Measurements from ENCODE around the gene ARHGAP35. TPM values are rescaled to one million over a fixed set of nuclear protein-coding genes. Genes with fewer than 3 reads are reported as not detected.

The ARHGAP35 gene
- total and polyA plus RNA-seq, 9 donors: 20.9 to 74.8 (median 51.2) TPM

DNA sequence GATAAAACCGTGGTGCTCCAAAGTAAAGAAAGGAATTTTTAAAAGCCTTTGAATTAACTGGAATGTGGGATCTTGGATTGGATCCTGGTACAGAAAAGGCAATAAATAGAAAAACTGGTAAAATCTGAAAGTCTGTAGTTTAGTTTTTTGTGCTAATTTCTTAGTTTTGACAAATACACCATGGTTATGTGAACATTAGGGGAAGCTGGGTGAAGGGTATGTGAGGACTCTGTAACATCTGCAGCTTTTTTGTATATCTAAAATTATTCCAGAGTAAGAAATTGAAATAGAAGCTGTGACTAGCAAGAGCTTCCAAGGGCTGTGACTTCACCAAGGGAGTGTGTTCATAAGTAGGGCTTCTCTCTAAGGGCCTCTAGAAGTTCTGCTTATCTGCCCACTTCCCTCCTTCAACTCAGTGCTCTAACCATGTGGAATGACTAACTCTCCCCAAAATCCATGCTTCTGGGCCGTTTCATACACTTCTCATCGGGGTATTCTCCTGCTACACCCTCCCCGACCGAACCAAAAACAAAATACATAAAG lies 26.5 kb downstream of the ARHGAP35 start:
- Histone ChIP-seq H3K4me1 (ENCODE audit: insufficient read depth) (no peaks in the 10 kb centered on the region), H3K27ac (no peak overlapping the region), H3K27me3 (no peaks in the 10 kb centered on the region), H3K36me3 (no peaks in the 10 kb centered on the region), H3K9me3 (no peaks in the 10 kb centered on the region), H3K4me3 (no peak overlapping the region)
- DNase-seq: no peak
- TF ChIP-seq POLR2A (IDR thresholded peaks at IDR 0.05): no peak
- TF ChIP-seq, protein P1, sequence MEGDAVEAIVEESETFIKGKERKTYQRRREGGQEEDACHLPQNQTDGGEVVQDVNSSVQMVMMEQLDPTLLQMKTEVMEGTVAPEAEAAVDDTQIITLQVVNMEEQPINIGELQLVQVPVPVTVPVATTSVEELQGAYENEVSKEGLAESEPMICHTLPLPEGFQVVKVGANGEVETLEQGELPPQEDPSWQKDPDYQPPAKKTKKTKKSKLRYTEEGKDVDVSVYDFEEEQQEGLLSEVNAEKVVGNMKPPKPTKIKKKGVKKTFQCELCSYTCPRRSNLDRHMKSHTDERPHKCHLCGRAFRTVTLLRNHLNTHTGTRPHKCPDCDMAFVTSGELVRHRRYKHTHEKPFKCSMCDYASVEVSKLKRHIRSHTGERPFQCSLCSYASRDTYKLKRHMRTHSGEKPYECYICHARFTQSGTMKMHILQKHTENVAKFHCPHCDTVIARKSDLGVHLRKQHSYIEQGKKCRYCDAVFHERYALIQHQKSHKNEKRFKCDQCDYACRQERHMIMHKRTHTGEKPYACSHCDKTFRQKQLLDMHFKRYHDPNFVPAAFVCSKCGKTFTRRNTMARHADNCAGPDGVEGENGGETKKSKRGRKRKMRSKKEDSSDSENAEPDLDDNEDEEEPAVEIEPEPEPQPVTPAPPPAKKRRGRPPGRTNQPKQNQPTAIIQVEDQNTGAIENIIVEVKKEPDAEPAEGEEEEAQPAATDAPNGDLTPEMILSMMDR (IDR thresholded peaks at IDR 0.05): no peak
- TF ChIP-seq EP300 (IDR thresholded peaks at IDR 0.05): no peak
- intact Hi-C loops (cut with DNase I): no loop called here
- WGBS, 3 donors: 92 to 98% (median 93%) methylated on average over 5 of the region's 5 CpGs

DNA sequence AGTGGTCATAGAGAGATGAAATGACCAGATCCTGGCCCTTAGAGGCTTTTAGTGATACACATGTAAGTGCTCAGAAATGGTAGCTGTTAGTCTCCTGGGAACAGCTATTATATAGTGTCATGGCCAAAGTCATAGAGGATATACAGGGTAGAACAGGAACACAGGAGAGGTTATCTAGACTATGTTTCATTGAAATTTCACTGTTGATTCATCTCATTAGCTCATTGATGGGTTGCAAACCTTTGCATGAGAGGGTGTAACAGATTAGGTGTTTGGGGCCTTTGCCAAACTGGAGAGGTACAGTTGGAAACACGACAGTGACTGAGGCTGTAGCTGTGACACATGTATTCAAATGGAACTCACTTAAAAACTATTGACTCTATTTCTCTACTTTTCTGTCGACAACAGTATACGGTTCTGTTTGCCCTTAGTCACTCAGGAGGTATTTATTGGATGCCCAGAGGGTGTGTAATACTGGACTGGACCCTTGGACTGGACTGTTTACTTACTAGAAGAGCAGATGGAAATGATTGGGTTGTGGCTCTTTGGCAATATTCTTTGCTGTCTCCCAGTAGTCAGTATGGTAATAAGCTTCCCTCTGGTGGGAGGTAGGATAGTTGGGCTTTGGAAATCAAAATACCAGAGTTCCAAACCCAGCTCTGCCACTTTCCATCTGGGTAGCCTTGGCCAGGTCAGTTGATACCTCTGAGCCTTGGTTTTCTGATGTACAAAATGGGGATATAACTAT lies 29.8 kb downstream of the ARHGAP35 start:
- DNase-seq: no peak
- Histone ChIP-seq H3K36me3 (no peaks in the 10 kb centered on the region), H3K9me3 (no peaks in the 10 kb centered on the region), H3K27ac (no peak overlapping the region), H3K4me1 (ENCODE audit: insufficient read depth) (peaks cover 3% of the 10 kb centered on the region), H3K27me3 (no peaks in the 10 kb centered on the region), H3K4me3 (no peak overlapping the region)
- TF ChIP-seq, protein P1 (IDR thresholded peaks at IDR 0.05): no peak
- TF ChIP-seq EP300 (IDR thresholded peaks at IDR 0.05) (no peak), POLR2A (IDR thresholded peaks at IDR 0.05) (no peak)
- WGBS, 3 donors: 52 to 68% (median 67%) methylated on average over 3 of the region's 3 CpGs
- intact Hi-C loops (cut with DNase I): no loop called here

DNA sequence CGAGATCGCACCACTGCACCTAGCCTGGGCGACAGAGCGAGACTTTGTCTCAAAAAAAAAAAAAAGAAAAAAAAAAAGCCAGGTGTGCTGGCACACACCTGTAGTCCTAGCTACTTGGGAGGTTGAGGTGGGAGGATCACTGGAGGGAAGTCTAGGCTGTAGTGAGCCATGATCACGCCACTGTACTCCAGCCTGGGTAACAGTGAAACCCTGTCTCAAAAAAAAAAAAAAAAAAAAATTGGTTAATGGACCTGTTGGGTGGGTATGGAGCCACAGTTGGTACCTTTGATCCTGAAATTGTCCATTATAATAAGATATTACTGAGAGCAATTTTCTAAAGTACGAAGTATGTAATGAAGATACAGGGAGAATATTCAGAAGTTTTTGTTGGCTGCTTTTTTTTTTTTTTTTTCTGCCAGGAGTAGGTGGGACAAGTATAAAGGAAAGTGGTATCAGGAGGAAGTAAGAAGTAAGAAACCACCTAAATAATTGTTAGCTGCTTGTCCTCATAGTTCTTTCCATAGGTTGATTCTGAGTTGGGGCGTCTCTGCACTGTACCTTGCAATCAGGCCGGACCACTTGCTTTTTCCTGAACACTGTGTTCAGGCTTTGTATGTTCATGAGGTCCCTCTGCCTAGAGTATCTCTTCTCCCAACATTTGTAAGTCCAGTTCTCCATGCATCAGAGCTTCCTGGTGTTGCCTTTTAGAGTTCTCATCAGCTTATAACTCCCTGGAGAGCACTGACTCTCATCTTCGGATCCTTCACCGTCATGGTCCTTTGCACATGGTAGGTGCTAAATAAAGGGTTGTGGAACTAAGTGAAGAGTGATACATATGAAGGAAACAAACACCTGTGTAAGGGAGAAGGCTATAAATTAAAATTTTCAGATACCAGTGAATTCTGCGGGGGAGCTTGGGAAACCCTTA lies 31.7 kb downstream of the ARHGAP35 start:
- Histone ChIP-seq H3K4me3 (no peak overlapping the region), H3K27me3 (no peaks in the 10 kb centered on the region), H3K27ac (no peak overlapping the region), H3K4me1 (ENCODE audit: insufficient read depth) (peaks cover 5% of the 10 kb centered on the region), H3K36me3 (no peaks in the 10 kb centered on the region), H3K9me3 (no peaks in the 10 kb centered on the region)
- 87 to 97% (median 96%) methylated on average over 11 of the region's 11 CpGs for WGBS, 3 donors
- no peak for DNase-seq
- intact Hi-C loops (cut with DNase I): no loop called here
- TF ChIP-seq, protein P1 (IDR thresholded peaks at IDR 0.05): no peak
- TF ChIP-seq POLR2A (IDR thresholded peaks at IDR 0.05) (no peak), EP300 (IDR thresholded peaks at IDR 0.05) (no peak)

DNA sequence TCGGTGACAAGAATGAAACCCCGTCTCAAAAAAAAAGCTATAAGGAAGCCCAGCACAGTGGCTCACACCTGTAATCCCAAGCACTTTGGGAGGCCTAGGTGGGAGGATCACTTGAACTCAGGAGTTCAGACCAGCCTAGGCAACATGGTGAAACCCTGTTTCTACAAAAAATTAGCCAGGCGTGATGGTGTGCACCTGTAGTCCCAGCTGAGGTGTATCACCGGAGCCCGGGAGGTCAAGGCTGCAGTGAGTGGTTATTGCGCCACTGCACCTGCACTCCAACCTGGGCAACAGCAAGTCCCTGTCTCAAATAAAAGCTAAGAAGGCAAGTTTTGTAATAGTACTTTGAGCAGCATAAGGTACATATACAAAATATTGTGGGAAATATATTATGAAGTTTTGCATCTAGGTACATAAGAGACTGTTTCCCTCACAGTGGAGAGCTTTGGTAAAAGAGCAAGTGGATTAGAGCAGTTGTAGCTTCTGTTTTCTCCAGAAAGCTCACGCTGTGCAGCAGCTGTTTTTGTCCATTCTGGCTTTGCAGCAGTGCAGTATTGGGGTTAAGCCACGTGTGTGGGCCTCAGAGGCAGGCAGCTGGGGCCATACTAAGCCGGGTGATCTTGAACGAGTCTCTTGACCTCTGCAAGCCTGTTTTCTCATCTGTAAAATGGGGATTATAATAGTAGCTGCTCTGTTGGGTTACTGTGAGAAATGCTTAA lies 35.4 kb downstream of the ARHGAP35 start:
- intact Hi-C loops (cut with DNase I): no loop called here
- WGBS, 3 donors: 67 to 78% (median 71%) methylated on average over 10 of the region's 10 CpGs
- DNase-seq: no peak
- TF ChIP-seq EP300 (IDR thresholded peaks at IDR 0.05) (no peak), POLR2A (IDR thresholded peaks at IDR 0.05) (no peak)
- TF ChIP-seq, protein P1 (IDR thresholded peaks at IDR 0.05): no peak
- no peak overlapping the region for H3K4me3 ChIP-seq
- no peak overlapping the region for H3K27ac ChIP-seq
- peaks cover 12% of the 10 kb centered on the region for H3K4me1 ChIP-seq (ENCODE audit: insufficient read depth)
- H3K36me3 ChIP-seq: no peaks in the 10 kb centered on the region
- no peaks in the 10 kb centered on the region for H3K27me3 ChIP-seq
- no peaks in the 10 kb centered on the region for H3K9me3 ChIP-seq

Measured in ovary (tissue), 9 donors.